SK-N-SH treated with all-trans-retinoic acid at 6 μM for 48 hours (cell line): ENCODE results near the gene MRPL4.
A peak's percentile ranks its signal among the peaks of the same experiment; 100 is the strongest.

Experiments used
- ATAC-seq: fragments of 200-7000 bp; cut with Tn5 transposase; 3 replicates; pipeline ENCODE4 v1.9.1; 2020; ENCODE audit warnings: mild to moderate bottlenecking, moderate library complexity
- BACH2 ChIP-seq: fragments of 250-450 bp; sonication (Bioruptor Pico); IDR thresholded peaks from 2 replicates; pipeline ENCODE4 v1.9.0; 2021; ENCODE audit warnings: mild to moderate bottlenecking, borderline replicate concordance
- CSDC2 ChIP-seq: fragments of 250-450 bp; sonication (Bioruptor Pico); IDR thresholded peaks from 2 replicates; pipeline ENCODE4 v1.5.0; 2020; ENCODE audit warnings: mild to moderate bottlenecking, moderate library complexity
- ESRRG ChIP-seq: fragments of 250-450 bp; sonication (Bioruptor Pico); IDR thresholded peaks from 2 replicates; pipeline ENCODE4 v1.6.1; 2021; ENCODE audit warnings: mild to moderate bottlenecking
- GLIS3 ChIP-seq: fragments of 250-450 bp; sonication (Bioruptor Pico); IDR thresholded peaks from 2 replicates; pipeline ENCODE4 v1.5.0; 2020; ENCODE audit warnings: mild to moderate bottlenecking, moderate library complexity
- ISL1 ChIP-seq: fragments of 250-450 bp; sonication (Bioruptor Pico); IDR thresholded peaks from 2 replicates; pipeline ENCODE4 v2.1.2; 2022; ENCODE audit warnings: mild to moderate bottlenecking, moderate library complexity
- OSR1 ChIP-seq: fragments of 250-450 bp; sonication (Bioruptor Pico); IDR thresholded peaks from 2 replicates; pipeline ENCODE4 v1.8.0; 2022; ENCODE audit warnings: moderate library complexity, mild to moderate bottlenecking, inconsistent platforms
- PPARA ChIP-seq: fragments of 250-450 bp; sonication (Bioruptor Pico); IDR thresholded peaks from 2 replicates; pipeline ENCODE4 v1.5.0; 2020; ENCODE audit warnings: mild to moderate bottlenecking, borderline replicate concordance
- RARB ChIP-seq: fragments of 250-450 bp; sonication (Bioruptor Pico); IDR thresholded peaks from 2 replicates; pipeline ENCODE4 v1.8.0; 2021; ENCODE audit warnings: mild to moderate bottlenecking, moderate library complexity
- SNAI2 ChIP-seq: fragments of 250-450 bp; sonication (Bioruptor Pico); IDR thresholded peaks from 2 replicates; pipeline ENCODE4 v1.5.0; 2020; ENCODE audit warnings: mild to moderate bottlenecking, moderate library complexity
- TCF4 ChIP-seq: fragments of 250-450 bp; sonication (Bioruptor Pico); IDR thresholded peaks from 2 replicates; pipeline ENCODE4 v1.8.0; 2021; ENCODE audit warnings: mild to moderate bottlenecking, moderate library complexity, borderline replicate concordance
- TOX ChIP-seq: fragments of 250-450 bp; sonication (Bioruptor Pico); IDR thresholded peaks from 2 replicates; pipeline ENCODE4 v1.8.0; 2021; ENCODE audit warnings: mild to moderate bottlenecking, moderate library complexity, borderline replicate concordance
- ZC3H10 ChIP-seq: fragments of 250-450 bp; sonication (Bioruptor Pico); IDR thresholded peaks from 2 replicates; pipeline ENCODE4 v1.5.1; 2021; ENCODE audit warnings: mild to moderate bottlenecking, moderate library complexity
- ZFP3 ChIP-seq: fragments of 250-450 bp; sonication (Bioruptor Pico); IDR thresholded peaks from 2 replicates; pipeline ENCODE4 v1.5.0; 2020; ENCODE audit warnings: mild to moderate bottlenecking, moderate library complexity
- ZFP30 ChIP-seq: fragments of 450-650 bp; formaldehyde crosslinking; IDR thresholded peaks from 2 replicates; pipeline ENCODE4 v1.5.0; 2022; ENCODE audit warnings: mild to moderate bottlenecking, moderate library complexity
- ZNF565 ChIP-seq: fragments of 450-650 bp; formaldehyde crosslinking; conservative IDR thresholded peaks from 2 replicates; pipeline ENCODE4 v1.5.0; 2020; ENCODE audit warnings: low read depth, mild to moderate bottlenecking, moderate library complexity
- ZNF70 ChIP-seq: fragments of 450-650 bp; formaldehyde crosslinking; IDR thresholded peaks from 2 replicates; pipeline ENCODE4 v1.5.0; 2020; ENCODE audit warnings: mild to moderate bottlenecking, moderate library complexity
- ZNF8 ChIP-seq: fragments of 450-650 bp; formaldehyde crosslinking; IDR thresholded peaks from 2 replicates; pipeline ENCODE4 v1.5.0; 2020; ENCODE audit warnings: mild to moderate bottlenecking, moderate library complexity
- TF ChIP-seq, protein P1 (sequence below): fragments of 250-450 bp; sonication (Bioruptor Pico); IDR thresholded peaks from 2 replicates; pipeline ENCODE4 v1.5.1; 2020; ENCODE audit warnings: low read depth, mild to moderate bottlenecking, moderate library complexity
- TF ChIP-seq, protein P2 (sequence below): fragments of 250-450 bp; sonication (Bioruptor Pico); IDR thresholded peaks from 2 replicates; pipeline ENCODE4 v1.8.0; 2020; ENCODE audit warnings: mild to moderate bottlenecking, moderate library complexity, borderline replicate concordance
- TF ChIP-seq, protein P3 (sequence below): fragments of 250-450 bp; sonication (Bioruptor Pico); IDR thresholded peaks from 2 replicates; pipeline ENCODE4 v1.5.0; 2020; ENCODE audit warnings: mild to moderate bottlenecking, moderate library complexity
- TF ChIP-seq, protein P4 (sequence below): fragments of 250-450 bp; sonication (Bioruptor Pico); IDR thresholded peaks from 2 replicates; pipeline ENCODE4 v1.8.0; 2021; ENCODE audit warnings: low read depth, mild to moderate bottlenecking, moderate library complexity, borderline replicate concordance
- TF ChIP-seq, protein P5 (sequence below): fragments of 250-450 bp; sonication (Bioruptor Pico); IDR thresholded peaks from 2 replicates; pipeline ENCODE4 v1.5.1; 2021; ENCODE audit warnings: mild to moderate bottlenecking, moderate library complexity

Gene MRPL4

DNA sequence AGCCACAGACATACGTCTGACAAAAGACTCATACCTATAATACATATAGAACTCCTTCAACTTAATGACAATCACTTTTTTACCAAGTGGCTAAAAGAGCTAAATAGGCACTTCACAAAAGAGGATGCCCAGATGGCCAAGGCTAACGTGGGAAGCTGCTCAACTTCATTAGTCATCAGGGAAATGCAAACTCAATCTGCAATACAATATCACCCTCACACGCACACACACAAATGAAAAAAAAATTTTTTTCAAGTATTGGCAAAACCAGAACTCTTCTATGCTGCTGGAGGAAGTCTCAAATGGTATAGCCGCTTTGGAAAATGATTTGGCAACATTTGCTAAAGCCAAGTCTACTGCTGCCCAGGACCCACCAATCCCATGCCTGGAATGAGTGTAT lies 42.7 kb upstream of the MRPL4 start:
- 0 out of 3 replicates have a peak, but pooled peaks have one; percentile 29 for ATAC-seq
- no peak for TF ChIP-seq ZFP3 (CRISPR knock-in tag)
- TF ChIP-seq, all 23 proteins: peak for 0

DNA sequence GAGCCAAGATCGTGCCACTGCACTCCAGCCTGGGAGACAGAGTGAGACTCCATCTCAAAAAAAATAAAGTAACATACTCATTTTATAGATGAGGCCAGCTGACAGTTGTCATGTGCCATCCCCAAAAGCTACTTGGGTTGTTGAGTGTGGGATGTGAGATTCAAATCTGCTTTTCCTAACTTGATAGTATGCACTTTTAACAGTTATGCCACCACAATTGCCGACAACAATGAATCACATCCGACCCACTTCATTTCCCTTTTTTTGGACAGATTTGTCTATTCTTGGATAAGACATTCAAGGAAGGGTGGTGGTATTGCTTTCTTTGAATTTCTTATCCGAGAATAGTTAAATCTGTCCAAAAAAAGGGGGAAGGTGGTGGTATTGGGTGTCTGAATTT lies 41.0 kb upstream of the MRPL4 start:
- no peak for ATAC-seq
- TF ChIP-seq ISL1 (CRISPR knock-in tag) (no peak), GLIS3 (CRISPR knock-in tag) (no peak), SNAI2 (CRISPR knock-in tag) (no peak), TCF4 (CRISPR knock-in tag) (no peak)

DNA sequence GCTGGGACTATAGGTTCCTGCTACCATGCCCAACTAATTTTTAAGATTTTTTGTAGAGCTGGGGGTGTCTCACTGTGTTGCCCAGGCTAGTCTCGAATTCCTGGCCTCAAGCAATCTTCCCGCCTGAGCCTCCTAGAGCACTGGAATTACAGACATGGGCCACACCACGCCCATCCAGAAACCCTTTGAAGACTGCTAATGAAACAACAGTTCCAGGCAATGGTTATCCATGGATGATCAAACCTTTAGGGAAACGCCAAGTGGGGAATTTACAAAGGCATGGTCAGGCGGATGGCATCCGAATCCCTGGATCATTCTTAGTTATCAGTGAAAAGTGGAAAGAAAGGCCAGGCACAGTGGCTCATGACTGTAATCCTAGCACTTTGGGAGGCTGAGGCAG lies 40.3 kb upstream of the MRPL4 start:
- no peak for TF ChIP-seq PPARA (CRISPR knock-in tag)
- no peak for TF ChIP-seq ISL1 (CRISPR knock-in tag)
- TF ChIP-seq RARB (CRISPR knock-in tag), result no peak
- no peak for TF ChIP-seq ZFP3 (CRISPR knock-in tag)
- TF ChIP-seq, protein P1, sequence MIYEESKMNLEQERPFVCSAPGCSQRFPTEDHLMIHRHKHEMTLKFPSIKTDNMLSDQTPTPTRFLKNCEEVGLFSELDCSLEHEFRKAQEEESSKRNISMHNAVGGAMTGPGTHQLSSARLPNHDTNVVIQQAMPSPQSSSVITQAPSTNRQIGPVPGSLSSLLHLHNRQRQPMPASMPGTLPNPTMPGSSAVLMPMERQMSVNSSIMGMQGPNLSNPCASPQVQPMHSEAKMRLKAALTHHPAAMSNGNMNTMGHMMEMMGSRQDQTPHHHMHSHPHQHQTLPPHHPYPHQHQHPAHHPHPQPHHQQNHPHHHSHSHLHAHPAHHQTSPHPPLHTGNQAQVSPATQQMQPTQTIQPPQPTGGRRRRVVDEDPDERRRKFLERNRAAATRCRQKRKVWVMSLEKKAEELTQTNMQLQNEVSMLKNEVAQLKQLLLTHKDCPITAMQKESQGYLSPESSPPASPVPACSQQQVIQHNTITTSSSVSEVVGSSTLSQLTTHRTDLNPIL (CRISPR knock-in tag), result no peak
- TF ChIP-seq TOX (CRISPR knock-in tag), result no peak
- TF ChIP-seq, protein P2, sequence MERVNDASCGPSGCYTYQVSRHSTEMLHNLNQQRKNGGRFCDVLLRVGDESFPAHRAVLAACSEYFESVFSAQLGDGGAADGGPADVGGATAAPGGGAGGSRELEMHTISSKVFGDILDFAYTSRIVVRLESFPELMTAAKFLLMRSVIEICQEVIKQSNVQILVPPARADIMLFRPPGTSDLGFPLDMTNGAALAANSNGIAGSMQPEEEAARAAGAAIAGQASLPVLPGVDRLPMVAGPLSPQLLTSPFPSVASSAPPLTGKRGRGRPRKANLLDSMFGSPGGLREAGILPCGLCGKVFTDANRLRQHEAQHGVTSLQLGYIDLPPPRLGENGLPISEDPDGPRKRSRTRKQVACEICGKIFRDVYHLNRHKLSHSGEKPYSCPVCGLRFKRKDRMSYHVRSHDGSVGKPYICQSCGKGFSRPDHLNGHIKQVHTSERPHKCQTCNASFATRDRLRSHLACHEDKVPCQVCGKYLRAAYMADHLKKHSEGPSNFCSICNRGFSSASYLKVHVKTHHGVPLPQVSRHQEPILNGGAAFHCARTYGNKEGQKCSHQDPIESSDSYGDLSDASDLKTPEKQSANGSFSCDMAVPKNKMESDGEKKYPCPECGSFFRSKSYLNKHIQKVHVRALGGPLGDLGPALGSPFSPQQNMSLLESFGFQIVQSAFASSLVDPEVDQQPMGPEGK (CRISPR knock-in tag), result no peak
- TF ChIP-seq, protein P3, sequence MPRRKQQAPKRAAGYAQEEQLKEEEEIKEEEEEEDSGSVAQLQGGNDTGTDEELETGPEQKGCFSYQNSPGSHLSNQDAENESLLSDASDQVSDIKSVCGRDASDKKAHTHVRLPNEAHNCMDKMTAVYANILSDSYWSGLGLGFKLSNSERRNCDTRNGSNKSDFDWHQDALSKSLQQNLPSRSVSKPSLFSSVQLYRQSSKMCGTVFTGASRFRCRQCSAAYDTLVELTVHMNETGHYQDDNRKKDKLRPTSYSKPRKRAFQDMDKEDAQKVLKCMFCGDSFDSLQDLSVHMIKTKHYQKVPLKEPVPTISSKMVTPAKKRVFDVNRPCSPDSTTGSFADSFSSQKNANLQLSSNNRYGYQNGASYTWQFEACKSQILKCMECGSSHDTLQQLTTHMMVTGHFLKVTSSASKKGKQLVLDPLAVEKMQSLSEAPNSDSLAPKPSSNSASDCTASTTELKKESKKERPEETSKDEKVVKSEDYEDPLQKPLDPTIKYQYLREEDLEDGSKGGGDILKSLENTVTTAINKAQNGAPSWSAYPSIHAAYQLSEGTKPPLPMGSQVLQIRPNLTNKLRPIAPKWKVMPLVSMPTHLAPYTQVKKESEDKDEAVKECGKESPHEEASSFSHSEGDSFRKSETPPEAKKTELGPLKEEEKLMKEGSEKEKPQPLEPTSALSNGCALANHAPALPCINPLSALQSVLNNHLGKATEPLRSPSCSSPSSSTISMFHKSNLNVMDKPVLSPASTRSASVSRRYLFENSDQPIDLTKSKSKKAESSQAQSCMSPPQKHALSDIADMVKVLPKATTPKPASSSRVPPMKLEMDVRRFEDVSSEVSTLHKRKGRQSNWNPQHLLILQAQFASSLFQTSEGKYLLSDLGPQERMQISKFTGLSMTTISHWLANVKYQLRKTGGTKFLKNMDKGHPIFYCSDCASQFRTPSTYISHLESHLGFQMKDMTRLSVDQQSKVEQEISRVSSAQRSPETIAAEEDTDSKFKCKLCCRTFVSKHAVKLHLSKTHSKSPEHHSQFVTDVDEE, result no peak
- TF ChIP-seq ZFP30 (CRISPR knock-in tag), result no peak
- no peak for TF ChIP-seq ZNF8 (CRISPR knock-in tag)
- TF ChIP-seq ZC3H10 (CRISPR knock-in tag), result no peak
- no peak for TF ChIP-seq TCF4 (CRISPR knock-in tag)
- TF ChIP-seq, protein P4, sequence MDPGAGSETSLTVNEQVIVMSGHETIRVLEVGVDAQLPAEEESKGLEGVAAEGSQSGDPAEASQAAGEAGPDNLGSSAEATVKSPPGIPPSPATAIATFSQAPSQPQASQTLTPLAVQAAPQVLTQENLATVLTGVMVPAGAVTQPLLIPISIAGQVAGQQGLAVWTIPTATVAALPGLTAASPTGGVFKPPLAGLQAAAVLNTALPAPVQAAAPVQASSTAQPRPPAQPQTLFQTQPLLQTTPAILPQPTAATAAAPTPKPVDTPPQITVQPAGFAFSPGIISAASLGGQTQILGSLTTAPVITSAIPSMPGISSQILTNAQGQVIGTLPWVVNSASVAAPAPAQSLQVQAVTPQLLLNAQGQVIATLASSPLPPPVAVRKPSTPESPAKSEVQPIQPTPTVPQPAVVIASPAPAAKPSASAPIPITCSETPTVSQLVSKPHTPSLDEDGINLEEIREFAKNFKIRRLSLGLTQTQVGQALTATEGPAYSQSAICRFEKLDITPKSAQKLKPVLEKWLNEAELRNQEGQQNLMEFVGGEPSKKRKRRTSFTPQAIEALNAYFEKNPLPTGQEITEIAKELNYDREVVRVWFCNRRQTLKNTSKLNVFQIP (CRISPR knock-in tag), result no peak
- TF ChIP-seq BACH2, result no peak
- TF ChIP-seq ESRRG (CRISPR knock-in tag), result no peak
- TF ChIP-seq OSR1 (CRISPR knock-in tag), result no peak
- no peak for TF ChIP-seq ZNF565
- TF ChIP-seq SNAI2 (CRISPR knock-in tag), result no peak
- ATAC-seq, result no peak

DNA sequence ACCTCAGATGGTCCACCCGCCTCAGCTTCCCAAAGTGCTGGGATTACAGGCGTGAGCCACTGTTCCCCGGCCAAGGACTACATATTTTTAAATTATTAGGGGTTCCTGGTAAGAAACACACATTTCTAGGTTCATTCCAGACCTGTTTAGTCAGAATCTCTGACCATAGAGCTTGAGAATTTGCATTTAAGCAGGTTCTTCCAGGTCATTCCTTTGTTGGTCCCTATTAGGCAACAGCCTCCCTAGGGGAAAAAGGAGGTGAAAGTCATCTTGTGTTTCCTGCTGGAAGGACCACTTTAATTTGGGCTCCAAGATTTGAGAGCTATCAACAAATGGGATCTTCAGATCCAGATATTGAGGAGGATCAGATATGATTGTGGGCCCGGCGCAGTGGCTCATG lies 37.2 kb upstream of the MRPL4 start:
- TF ChIP-seq ZC3H10 (CRISPR knock-in tag), result no peak
- TF ChIP-seq, all 23 proteins: peak for 0
- no peak for ATAC-seq

DNA sequence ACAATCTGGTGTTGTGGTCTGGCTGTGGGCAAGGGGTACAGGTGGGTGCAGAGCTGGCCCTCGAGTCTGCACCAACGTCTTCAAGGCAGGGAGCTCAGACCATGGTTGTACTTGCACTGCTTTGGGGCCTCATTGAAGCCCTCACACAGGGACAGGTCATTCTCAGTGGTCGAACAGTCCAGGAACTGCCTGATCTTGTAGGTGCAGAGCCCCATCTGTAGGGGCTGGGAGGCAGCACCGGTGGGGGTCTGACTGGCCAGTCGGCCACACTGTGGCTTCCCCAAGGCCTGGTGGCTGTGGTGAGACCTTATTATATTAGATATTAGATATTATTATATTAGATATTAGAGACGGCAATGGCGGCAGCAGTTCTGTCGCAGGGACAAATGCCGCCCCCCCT lies 34.9 kb upstream of the MRPL4 start:
- no peak for ATAC-seq
- TF ChIP-seq GLIS3 (CRISPR knock-in tag), result no peak

DNA sequence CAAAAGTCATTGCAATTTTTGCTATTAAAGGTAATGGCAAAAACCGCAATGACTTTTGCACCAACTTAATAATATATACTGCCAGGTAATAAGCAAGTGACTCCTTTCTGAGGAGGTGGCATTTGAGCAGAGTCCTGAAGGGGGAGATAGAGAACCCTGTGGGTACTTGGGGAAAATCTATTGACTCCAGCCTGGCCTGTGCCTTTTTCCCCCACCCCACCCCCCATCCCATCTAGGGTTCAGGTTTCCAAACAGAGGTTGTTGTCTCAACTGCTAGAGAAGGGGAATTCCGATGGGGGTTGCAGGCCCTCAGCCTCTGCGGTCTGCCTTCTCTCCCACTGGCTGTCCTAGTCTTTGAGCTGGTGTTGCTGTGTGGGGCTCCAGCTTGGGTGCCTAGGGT lies 32.3 kb upstream of the MRPL4 start:
- ATAC-seq, result peak; percentile 55
- TF ChIP-seq BACH2, result no peak
- TF ChIP-seq ESRRG (CRISPR knock-in tag), result no peak
- TF ChIP-seq, protein P5, sequence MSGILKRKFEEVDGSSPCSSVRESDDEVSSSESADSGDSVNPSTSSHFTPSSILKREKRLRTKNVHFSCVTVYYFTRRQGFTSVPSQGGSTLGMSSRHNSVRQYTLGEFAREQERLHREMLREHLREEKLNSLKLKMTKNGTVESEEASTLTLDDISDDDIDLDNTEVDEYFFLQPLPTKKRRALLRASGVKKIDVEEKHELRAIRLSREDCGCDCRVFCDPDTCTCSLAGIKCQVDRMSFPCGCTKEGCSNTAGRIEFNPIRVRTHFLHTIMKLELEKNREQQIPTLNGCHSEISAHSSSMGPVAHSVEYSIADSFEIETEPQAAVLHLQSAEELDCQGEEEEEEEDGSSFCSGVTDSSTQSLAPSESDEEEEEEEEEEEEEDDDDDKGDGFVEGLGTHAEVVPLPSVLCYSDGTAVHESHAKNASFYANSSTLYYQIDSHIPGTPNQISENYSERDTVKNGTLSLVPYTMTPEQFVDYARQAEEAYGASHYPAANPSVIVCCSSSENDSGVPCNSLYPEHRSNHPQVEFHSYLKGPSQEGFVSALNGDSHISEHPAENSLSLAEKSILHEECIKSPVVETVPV, result no peak
- no peak for TF ChIP-seq TOX (CRISPR knock-in tag)
- TF ChIP-seq, protein P3, result no peak
- TF ChIP-seq ISL1 (CRISPR knock-in tag), result no peak
- TF ChIP-seq ZNF70 (CRISPR knock-in tag), result no peak
- no peak for TF ChIP-seq PPARA (CRISPR knock-in tag)
- TF ChIP-seq CSDC2 (CRISPR knock-in tag), result no peak
